ENCODE results near the gene S1PR3.

DNA sequence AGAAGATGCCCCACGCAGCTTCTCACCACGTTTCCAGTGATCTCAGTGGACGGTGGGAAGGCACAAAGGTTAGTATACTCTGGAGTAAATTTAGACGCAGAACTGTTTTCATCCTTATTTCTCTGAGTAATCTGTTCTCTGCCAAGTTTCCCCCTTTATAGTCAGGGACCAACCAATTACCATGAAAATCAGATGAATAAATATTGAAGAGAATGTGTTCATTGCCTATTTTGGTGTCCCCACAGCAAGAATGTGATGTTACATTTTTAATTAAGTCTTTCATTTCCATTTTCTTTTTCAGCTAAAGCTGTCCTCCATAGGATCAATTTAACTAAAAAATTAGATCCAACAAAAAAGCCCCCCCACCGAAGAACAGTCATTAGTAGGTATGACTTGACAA is 41.4 kb downstream of the S1PR3 start:
- TF ChIP-seq, protein P1, sequence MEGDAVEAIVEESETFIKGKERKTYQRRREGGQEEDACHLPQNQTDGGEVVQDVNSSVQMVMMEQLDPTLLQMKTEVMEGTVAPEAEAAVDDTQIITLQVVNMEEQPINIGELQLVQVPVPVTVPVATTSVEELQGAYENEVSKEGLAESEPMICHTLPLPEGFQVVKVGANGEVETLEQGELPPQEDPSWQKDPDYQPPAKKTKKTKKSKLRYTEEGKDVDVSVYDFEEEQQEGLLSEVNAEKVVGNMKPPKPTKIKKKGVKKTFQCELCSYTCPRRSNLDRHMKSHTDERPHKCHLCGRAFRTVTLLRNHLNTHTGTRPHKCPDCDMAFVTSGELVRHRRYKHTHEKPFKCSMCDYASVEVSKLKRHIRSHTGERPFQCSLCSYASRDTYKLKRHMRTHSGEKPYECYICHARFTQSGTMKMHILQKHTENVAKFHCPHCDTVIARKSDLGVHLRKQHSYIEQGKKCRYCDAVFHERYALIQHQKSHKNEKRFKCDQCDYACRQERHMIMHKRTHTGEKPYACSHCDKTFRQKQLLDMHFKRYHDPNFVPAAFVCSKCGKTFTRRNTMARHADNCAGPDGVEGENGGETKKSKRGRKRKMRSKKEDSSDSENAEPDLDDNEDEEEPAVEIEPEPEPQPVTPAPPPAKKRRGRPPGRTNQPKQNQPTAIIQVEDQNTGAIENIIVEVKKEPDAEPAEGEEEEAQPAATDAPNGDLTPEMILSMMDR (IDR thresholded peaks at IDR 0.05): no peak
- TF ChIP-seq POLR2A (IDR thresholded peaks at IDR 0.05): no peak

Data from thyroid gland (tissue), 4 donors.